Stimulated activated CD4-positive, alpha-beta T cell treated with anti-CD3 and anti-CD28 coated beads, Interleukin-2, amount 100 ng/mL, for 48 hours (primary cell): ENCODE results near the gene ITM2C.

ENCODE experiments used
- DNase-seq, 2 donors: peaks; one replicate each; pipeline ENCODE4 v3.0.0-alpha.2; 2020

ITM2C gene, protein sequence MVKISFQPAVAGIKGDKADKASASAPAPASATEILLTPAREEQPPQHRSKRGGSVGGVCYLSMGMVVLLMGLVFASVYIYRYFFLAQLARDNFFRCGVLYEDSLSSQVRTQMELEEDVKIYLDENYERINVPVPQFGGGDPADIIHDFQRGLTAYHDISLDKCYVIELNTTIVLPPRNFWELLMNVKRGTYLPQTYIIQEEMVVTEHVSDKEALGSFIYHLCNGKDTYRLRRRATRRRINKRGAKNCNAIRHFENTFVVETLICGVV

DNA sequence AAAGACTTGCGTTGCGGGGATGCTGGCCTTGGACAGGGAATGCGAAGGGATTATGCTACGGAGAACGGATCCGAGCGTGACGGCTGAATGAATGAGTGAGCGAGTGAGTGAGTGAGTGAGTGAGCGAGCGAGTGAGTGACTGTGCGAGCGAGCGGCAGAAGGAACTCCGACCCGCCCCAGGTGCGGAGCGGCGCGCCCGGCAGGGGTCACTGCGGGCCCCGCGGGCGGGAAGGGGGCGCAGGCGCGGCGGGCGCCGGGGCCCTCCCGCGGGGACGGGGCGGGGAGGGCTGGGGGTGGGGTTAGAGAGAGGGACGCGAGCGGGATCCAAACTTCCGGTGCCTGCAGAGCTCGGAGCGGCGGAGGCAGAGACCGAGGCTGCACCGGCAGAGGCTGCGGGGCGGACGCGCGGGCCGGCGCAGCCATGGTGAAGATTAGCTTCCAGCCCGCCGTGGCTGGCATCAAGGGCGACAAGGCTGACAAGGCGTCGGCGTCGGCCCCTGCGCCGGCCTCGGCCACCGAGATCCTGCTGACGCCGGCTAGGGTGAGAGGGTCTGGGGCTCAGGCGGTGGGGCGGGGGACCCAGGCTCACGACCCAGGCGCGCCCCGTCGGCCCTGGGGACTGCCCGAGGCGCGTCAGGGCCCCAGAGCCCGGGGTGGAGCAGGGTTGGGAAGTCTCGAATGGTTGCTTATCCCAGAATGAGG lies at the start of gene ITM2C:
Gene ITM2C, plus strand, starts transcription at position 338 of the 702 bp plus-strand sequence. Its CDS starts 84 bp downstream, at position 422.
- DNase-seq: peak; percentile 57 to 68

DNA sequence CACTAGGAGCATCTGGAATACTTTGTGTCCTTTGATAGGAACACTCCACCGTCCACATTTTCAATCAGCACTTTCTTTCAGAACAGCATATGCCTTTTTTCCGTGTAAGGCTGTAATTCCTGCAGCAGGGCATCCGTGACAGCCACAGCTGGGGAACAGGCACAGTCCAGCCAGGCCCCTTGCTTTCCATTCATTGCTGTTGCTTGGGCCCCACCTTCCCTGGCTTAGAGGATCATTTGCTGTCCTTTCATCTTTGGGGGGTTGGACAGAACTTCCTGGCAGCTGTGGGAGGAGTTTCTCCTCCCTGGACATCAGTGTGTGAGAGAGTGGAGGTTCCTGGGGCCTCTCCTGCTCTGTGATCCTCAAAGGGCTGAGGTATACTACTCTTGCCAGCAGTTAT lies 49.7 kb upstream of the ITM2C start:
- DNase-seq: no peak

DNA sequence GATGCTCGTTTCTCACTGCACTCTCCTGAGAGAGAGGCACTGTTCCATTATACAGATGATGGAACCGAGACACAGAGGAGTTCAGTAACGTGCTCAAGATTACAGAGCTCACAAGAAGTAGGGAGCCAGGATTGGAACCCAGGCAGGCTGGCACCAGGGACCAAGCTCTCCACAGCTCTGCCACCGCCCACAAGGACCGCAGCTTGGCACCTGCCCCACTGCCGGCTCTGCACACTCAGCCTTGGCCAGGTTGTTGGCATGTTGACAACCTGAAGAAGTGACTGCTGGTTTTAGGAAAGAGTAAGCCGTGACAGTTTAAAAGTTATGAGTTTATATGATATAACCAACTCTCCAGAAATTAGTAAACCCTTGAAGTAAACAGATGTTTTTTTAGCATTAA lies 48.0 kb upstream of the ITM2C start:
- DNase-seq: no peak

GRCh38 chr2:230819433-230819832 lies 45.3 kb upstream of the ITM2C start:
- DNase-seq: no peak

DNA sequence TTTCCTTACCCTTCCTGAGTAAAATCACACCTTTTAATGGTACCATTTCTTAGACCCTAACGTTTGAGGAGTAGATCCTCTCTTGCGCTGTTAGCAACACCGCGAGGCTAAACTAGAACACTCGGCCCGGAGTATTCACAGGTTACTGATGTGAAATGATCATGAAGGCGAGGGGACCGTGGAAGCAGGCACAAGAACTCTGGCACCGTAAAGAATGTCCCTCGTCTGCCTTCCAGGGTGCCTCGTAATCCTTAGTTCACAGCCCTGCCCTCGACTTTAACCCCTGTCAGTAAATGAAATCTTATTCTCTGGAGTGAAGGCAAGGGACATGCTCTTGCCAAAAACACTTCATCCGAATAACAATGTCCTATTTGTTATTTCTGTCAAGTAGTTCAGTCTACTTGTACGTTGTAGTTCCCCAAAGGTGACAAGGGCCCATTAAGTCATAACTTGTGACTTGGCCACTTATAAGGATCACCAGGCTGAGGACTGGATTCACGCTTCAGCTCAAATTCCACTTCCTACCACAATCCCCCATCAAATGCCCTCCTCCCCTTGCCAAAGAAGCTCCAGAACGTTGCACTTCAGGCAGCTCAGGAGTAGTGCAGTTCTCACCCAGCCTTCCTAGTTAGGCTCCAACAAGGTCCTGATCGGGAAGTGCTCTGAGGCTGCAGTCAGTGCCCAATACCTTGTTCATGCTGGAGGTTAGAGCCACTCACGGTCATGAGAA lies 43.3 kb upstream of the ITM2C start:
- no peak for DNase-seq

GRCh38 chr2:230821991-230822520 lies 42.7 kb upstream of the ITM2C start:
- DNase-seq: no peak

DNA sequence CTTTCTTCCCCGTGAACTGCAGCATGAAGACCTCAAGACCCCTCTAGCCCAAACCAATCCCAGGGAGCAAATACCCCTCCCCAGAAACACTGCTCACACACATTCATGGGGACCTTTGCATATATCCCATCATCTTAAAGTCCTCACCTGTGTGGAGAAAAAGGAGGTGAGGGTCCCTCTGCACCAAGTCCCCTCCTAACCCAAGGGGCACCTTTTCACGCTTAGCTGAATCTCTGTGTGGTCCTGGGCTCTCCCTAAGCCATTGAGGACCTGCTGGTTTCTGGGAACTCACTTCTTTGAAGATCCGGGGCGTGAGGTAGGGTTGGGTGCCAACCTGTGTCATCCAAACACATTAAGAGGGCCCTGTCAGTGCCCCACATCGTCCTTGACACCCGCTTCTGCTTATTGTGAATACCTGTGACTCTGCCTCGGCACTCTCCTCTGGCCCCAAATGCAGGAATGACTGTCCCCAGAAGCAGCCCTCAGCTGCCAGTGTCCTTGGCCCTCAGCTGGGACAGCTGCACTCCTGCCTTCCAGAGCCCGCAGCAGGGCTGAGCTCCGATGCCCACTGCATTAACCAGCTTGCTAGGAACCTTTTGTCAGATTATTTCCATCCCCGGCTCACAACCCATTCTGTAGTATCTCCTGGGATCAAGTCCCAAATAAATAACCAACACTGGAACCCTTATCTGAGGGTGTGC lies 41.3 kb upstream of the ITM2C start:
- no peak for DNase-seq

- DNase-seq: peak; percentile 44 to 46
These were observed 40.2 kb upstream of the ITM2C start for GRCh38 chr2:230824406-230824978.

DNA sequence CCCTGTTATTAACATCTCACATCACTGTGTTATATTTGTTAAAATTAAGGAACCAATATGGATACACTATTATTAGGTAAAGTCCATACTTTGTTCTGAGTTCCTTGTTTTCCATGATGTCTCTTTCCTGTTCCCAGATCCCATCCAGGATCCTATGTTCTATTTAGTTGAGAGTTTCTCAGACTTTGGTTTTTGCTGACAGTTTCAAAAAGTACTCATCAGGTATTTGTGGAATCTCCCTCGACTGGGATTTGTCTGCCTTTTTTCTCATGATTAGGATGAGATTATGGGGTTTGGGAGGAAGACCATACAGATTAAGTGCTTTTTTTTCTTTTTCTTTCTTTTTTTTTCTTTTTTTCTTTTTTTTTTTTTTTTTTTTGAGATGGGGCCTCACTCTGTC lies 39.4 kb upstream of the ITM2C start:
- no peak for DNase-seq

DNA sequence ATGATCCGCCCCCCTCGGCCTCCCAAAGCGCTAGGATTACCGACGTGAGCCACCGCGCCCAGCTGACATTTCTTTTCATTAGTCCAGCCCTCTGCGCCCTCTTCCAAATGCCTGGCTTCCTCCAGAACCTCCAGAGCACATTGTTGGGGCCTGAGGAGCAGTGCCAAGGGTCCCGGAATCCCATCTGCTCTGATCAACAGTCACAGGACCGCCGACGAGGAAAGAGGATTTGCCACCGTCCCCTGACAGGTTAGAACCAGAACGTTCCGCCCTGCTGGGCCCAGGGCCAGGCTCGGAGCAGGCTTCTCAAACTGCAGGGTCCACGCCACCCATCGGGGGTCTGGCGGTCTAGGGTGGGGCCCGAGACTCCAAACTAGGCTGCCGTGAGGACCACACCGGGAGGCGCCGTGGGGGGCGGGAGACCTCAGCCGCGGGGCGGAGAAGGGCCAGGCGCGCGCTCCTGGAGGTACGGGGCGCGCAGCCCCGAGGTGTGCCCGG lies 36.9 kb upstream of the ITM2C start:
- no peak for DNase-seq

- DNase-seq: no peak
These were observed 36.3 kb upstream of the ITM2C start for GRCh38 chr2:230828272-230828961.

DNA sequence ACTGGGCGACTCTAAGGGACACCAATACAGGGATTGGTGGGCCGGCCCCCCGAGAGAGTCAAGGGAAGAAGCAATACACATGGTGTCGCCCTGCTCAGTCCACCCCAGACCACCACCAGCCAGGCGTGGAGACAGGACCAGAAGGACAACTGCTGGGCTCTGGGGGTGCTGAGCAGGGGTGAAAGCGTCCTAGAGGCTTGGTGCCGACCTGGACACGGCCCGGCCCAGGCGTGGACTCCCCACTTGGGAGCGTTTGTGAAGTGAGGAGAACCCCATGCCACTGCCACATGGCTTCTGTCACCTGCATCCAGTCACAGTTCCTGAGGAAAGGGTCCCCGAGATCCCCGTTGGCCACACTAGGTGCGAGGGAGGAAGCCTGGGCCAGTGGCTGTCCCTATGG lies 35.4 kb upstream of the ITM2C start:
- no peak for DNase-seq

DNA sequence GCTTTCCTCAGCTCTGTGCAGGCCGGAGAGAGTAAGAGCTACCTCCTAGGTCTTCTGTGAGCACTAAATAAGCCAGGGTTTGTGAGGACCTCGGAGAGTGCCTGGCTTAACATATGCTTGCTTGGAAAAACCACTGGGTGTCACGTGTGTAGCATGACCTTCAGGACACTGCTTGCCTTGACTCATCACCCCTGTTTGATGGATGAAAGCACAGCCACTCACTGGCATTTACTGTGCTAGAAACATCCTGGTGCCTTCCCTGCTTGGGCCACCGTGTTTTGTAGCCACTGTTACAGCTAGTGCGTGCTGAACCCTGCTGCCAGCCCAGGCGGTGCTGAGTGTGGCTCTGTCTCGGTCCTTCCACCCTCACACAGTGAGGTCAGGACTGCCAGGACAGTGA lies 34.8 kb upstream of the ITM2C start:
- DNase-seq: no peak

DNA sequence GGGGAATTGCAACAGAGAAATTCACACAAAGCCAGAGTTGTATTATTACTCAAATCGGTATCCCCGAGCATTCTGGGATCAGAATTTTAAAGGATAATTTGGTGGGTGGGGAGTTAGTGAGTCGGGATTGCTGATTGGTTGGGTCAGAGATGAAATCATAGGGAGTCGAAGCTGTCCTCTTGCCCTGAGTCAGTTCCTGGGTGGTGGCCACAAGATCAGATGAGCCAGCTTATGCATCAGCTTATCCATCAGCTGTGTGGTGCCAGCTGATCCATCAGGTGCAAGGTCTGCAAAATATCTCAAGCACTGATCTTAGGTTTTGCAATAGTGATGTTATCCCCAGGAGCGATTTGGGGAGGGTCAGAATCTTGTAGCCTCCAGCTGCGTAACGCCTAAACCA lies 34.3 kb upstream of the ITM2C start:
- DNase-seq: no peak

GRCh38 chr2:230840301-230840700 lies 24.4 kb upstream of the ITM2C start:
- no peak for DNase-seq

DNA sequence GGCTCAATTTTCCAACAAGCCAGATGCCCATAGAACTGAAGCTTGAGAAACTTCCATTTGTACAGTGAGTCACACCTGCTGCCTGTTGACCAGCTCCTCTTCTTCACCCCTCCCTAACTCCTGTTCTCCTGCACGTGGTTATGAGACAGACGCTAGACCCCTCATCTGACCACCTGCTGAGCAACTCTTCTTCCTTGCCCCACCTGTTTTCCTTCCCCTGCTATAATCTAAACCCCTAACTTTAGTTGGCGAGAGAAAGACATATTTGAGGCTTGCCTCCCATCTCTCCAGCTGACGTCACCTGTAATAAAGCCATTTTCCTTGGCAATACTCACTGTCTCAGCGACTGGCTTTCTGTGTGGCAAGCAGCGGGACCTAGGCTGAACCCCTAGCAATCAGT lies 22.3 kb upstream of the ITM2C start:
- no peak for DNase-seq

DNA sequence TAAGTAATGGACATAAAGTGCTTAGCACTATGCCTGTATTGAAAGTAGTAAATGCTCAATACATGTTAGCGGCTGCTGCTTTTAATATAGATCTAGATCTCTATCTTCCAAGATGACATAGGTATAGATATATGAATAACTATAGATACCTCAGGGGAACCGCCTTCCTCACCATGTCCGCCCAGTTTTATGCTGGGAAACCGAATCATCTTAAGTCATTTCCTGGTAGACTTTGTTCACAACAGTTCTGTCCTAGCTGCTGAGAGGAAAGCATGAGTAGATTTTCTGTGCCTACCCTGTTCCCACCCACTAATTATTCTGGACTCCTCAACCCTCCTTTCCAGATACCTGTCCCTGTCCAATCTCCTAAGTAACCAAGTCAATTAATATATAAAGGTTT lies 21.6 kb upstream of the ITM2C start:
- no peak for DNase-seq

DNA sequence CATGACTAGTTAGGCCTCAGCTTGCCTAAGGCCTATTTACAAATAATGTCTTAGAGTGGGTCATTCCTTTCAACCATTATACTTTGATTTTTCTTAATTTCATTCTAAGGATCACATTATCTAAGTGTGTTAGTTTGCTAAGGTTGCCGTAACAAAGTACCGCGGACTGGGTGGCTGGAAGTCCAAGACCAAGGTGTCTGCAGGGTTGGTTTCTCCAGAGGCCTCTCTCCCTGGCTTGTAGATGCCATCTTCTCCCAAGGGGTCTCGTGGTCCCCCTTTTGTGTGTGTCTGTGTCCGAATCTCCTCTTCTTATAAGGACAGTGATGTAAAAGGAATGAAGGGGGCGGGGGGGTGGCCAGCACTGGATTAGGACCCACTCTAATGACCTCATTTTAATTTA lies 18.4 kb upstream of the ITM2C start:
- no peak for DNase-seq

DNA sequence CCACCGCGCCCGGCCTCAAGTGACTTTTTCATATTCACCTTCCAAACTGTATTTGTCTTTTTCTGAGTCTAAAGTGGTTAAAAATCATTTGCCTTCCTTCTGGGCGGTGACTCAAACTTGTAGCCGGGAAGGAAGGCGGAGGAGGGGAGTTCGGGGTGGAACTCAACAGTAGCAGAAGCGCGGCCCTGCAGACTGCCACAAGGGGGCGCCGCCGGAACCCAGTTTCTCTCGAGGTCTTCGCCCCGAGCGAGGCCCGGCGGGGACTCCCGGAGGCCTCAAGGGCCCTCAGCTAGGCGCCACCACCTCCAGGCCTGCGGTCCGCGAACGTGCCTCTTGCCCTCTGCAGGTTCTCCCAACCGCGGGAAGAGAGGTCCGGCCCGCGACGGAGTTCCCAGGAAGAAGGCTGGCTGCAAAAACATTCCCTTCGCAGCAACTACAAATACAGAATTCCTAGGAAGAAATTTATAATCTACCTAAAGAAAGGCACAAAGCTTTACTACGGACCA lies 16.8 kb upstream of the ITM2C start:
- DNase-seq: peak; percentile 95 to 98

DNA sequence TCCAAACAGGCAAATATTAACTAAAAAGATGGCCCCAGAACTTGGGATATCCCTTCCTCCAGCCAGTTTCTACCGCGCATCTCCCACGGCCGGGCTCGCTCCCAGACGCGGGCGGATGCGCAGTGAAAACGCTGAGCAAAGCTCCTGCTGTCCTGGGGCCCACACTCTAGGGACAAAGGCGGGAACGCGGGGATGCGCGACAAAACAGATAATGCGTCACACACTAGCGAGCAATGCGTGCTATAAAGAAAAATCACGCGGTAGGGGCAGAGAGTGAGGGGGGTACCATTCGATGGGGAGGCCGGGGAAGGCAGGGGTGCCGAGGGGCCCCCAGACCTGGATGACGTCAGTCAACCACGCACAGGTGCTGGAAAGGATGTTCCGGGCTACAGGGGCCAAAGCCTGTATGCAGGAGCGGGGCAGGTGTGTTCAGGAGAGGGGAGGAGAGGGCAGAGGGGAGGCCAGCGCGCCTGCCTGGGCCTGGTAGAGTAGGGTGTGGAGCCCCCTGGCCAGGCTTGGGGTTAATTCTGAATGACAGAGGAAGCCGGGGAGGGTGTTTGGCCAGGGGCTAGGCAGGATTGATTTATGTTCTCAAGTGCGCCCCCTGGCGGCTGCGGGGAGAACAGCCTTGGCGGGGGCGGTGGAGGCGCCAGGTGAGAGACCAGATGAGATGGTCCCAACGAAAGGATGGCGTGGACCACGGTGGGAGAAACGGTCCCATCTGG lies 14.9 kb upstream of the ITM2C start:
- DNase-seq: peak; percentile 82 to 84

DNA sequence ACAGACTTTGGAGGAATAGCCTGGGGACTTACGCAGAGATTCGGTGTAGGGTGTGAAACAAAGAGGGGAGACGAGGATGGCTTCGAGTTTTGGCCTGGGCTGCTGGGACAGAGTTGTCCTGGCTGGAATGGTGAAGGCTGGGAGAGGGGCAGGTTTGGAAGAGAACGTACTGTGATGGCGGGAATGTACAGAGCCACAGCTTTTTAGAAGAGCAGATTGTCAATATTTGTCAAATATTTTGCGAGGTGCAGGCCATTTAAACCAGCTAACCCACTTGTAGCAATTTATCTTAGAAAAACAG lies 14.4 kb upstream of the ITM2C start:
- no peak for DNase-seq
